Astrocyte (in vitro differentiated cells and primary cell): ENCODE results near the gene PLK1.

Experiments
- CTCF ChIP-seq: IDR thresholded peaks from 2 replicates; pipeline ENCODE4 v1.5.1; 2011; ENCODE audit warnings: low read depth, mild to moderate bottlenecking, inconsistent platforms, low read length, moderate library complexity; ENCODE audit not compliant: insufficient read depth
- EZH2 ChIP-seq: IDR thresholded peaks from 2 replicates; pipeline ENCODE4 v1.6.1; 2012; ENCODE audit warnings: mild to moderate bottlenecking, low read length, inconsistent platforms; ENCODE audit not compliant: insufficient read depth

GRCh38 chr16:23642246-23642774 lies 36.4 kb upstream of the PLK1 start:
- TF ChIP-seq CTCF (no peak), EZH2 (no peak)
